Pancreas (tissue), 10 donors: ENCODE results near the gene DIP2C. TPM values are rescaled to one million over a fixed set of nuclear protein-coding genes. Genes with fewer than 3 reads are reported as not detected.
A peak's percentile ranks its signal among the peaks of the same experiment; 100 is the strongest.

Source experiments
- ATAC-seq, 4 donors: fragments of 200-7000 bp; cut with Tn5 transposase; one replicate each; pipeline versions ENCODE4 v1.8.0 to v1.9.1; 2020; ENCODE audit warnings: mild to moderate bottlenecking in 4 of 4, moderate library complexity in 4 of 4
- DNase-seq, 6 donors: peaks; one replicate each; pipeline ENCODE4 v3.0.0-alpha.2; 2020
- FAIRE-seq: peaks from 2 replicates; lab custom pipeline; 2012; peaks lifted over from hg19 to GRCh38; lab: Jason Lieb, UNC
- H3K27ac ChIP-seq, 4 donors: fragments of 200-600 bp; sonication (generic); 1 replicate in 3 of 4; 2 replicates in 1 of 4; pipeline versions ENCODE4 v1.5.0 to v1.8.0; 2020
- H3K27me3 ChIP-seq, 4 donors: fragments of 200-600 bp; one replicate each; pipeline ENCODE4 v1.8.0; 2021
- H3K36me3 ChIP-seq, 3 donors: fragments of 200-600 bp; sonication (generic) in 1 of 3; one replicate each; pipeline versions ENCODE4 v1.5.0 to v1.8.0; 2020 to 2021
- H3K4me1 ChIP-seq, 3 donors: fragments of 200-600 bp; one replicate each; pipeline ENCODE4 v1.8.0; 2021
- H3K4me3 ChIP-seq, 4 donors: fragments of 200-600 bp; sonication (generic) in 2 of 4; one replicate each; pipeline versions ENCODE4 v1.5.0 to v1.8.0; 2020 to 2021
- H3K9me3 ChIP-seq, 4 donors: fragments of 200-600 bp; one replicate each; pipeline ENCODE4 v1.8.0; 2021
- CTCF ChIP-seq, 4 donors: fragments of 200-600 bp; sonication (generic) in 3 of 4; IDR thresholded peaks; one replicate each; pipeline versions ENCODE4 v1.5.0 to v1.8.0; 2021; ENCODE audit warnings: antibody characterized with exemption in 4 of 4
- WGBS, 2 donors: extraction: QIAGEN DNeasy Blood & Tissue Kit; methylation state at CpG; one replicate each; pipeline ENCODE4 v1.1.7; 2013; 5-methylcytosine and 5-hydroxymethylcytosine counted together
- intact Hi-C, 3 donors: fragments of 100-400 bp; cut with DNase I; formaldehyde crosslinking; loops; one replicate each; pipeline versions ENCODE4 v1.11.1 to v1.14.2; 2022
- polyA plus RNA-seq, 2 donors: library from polyadenylated mRNA; stranded (reverse); fragments of 200-250 nt; gene quantifications; one replicate each; pipeline ENCODE4 v1.2.3, GENCODE V29; 2013
- total RNA-seq, 6 donors: library from RNA; stranded (reverse); fragmentation: NEBNext Ultra II Directional in 4 of 6; extraction: Animal tissue kit (Norgen Biotek cat#: 25700) in 4 of 6; gene quantifications; one replicate each; pipeline versions ENCODE4 v1.2.1 to v1.2.4, GENCODE V29; 2021 to 2023
- donor health status: healthy with polysubstance abuse.
- donor health status: DM: no; HTN: no; CAD: no; lungs with moderate emphysema.
- donor health status: DM: no; HTN: no; CAD: no.
- donor health status: control.
- donor health status: control.
- donor health status: Bipolar disorder and iron deficiency.
- donor health status: DM: yes; HTN: yes; CAD: no.
- donor health status: DM: no; HTN: no; CAD: no.
- donor health status: DM: no; HTN: no; CAD: no.
- donor health status: DM: yes; HTN: yes; CAD: no.

Gene DIP2C
- total and polyA plus RNA-seq, 8 donors, result 4.3 to 11.8 (median 7.3) TPM

GRCh38 chr10:484925-485661 lies 204.4 kb downstream of the DIP2C start:
- peak overlapping the region; percentile 0 to 36 (median 16) for H3K4me3 ChIP-seq
- TF ChIP-seq CTCF (IDR thresholded peaks at IDR 0.05), result no peak
- peaks cover 0 to 5% (median 0%) of the 10 kb centered on the region in 3 donors for H3K4me1 ChIP-seq
- no peaks in the 10 kb centered on the region for H3K9me3 ChIP-seq
- intact Hi-C loops, result no loop called here
- FAIRE-seq (no peak), ATAC-seq (peak; percentile 3 to 67 (median 38)), DNase-seq (no peak)
- peak overlapping the region in 3 of 4 donors; percentile 28 to 51 (median 40) for H3K27ac ChIP-seq
- no peaks in the 10 kb centered on the region for H3K27me3 ChIP-seq
- peaks cover 0 to 10% (median 0%) of the 10 kb centered on the region in 3 donors for H3K36me3 ChIP-seq
- 69 to 78% methylated on average over 31 of the region's 31 CpGs for WGBS, 2 donors

GRCh38 chr10:484441-484924 lies 205.0 kb downstream of the DIP2C start:
- Histone ChIP-seq H3K27me3 (no peaks in the 10 kb centered on the region), H3K9me3 (no peaks in the 10 kb centered on the region), H3K4me1 (peaks cover 0 to 5% (median 0%) of the 10 kb centered on the region in 3 donors), H3K27ac (peak overlapping the region in 3 of 4 donors; percentile 28 to 51 (median 40)), H3K4me3 (peak overlapping the region; percentile 0 to 36 (median 16)), H3K36me3 (peaks cover 0 to 10% (median 0%) of the 10 kb centered on the region in 3 donors)
- intact Hi-C loops, result no loop called here
- no peak for FAIRE-seq
- DNase-seq, result no peak
- 62 to 67% methylated on average over 24 of the region's 24 CpGs for WGBS, 2 donors
- TF ChIP-seq CTCF (IDR thresholded peaks at IDR 0.05), result no peak
- ATAC-seq, result peak; percentile 33 to 81 (median 53)

GRCh38 chr10:483261-483660 lies 206.2 kb downstream of the DIP2C start:
- Histone ChIP-seq H3K27ac (no peak overlapping the region), H3K4me1 (peaks cover 0 to 5% (median 0%) of the 10 kb centered on the region in 3 donors), H3K27me3 (no peaks in the 10 kb centered on the region), H3K4me3 (no peak overlapping the region), H3K36me3 (peaks cover 0 to 10% (median 0%) of the 10 kb centered on the region in 3 donors), H3K9me3 (no peaks in the 10 kb centered on the region)
- intact Hi-C loops, result no loop called here
- no peak for DNase-seq
- TF ChIP-seq CTCF (IDR thresholded peaks at IDR 0.05), result no peak
- ATAC-seq, result no peak
- WGBS, 2 donors, result 85 to 94% methylated on average over 19 of the region's 19 CpGs
- FAIRE-seq, result no peak

GRCh38 chr10:482848-483247 lies 206.6 kb downstream of the DIP2C start:
- Histone ChIP-seq H3K27me3 (no peaks in the 10 kb centered on the region), H3K27ac (no peak overlapping the region), H3K36me3 (peaks cover 0 to 10% (median 0%) of the 10 kb centered on the region in 3 donors), H3K4me1 (peaks cover 0 to 5% (median 0%) of the 10 kb centered on the region in 3 donors), H3K9me3 (no peaks in the 10 kb centered on the region), H3K4me3 (no peak overlapping the region)
- no peak for DNase-seq
- FAIRE-seq, result no peak
- no peak for TF ChIP-seq CTCF (IDR thresholded peaks at IDR 0.05)
- no peak for ATAC-seq
- WGBS, 2 donors, result 93 to 94% methylated on average over 10 of the region's 10 CpGs
- intact Hi-C loops, result no loop called here
